ENCODE data around the gene ARHGAP1. TPM values are rescaled to one million over a fixed set of nuclear protein-coding genes. Genes with fewer than 3 reads are reported as not detected.
A peak's percentile ranks its signal among the peaks of the same experiment; 100 is the strongest.

The ARHGAP1 gene
- polyA plus RNA-seq, 3 donors, result 31.6 to 59.3 (median 44.1) TPM

GRCh38 chr11:46642627-46643335 is 57.6 kb downstream of the ARHGAP1 start:
- H3K27me3 Mint-ChIP-seq (ENCODE audit: low read depth in 3 of 3), result no peaks in the 10 kb centered on the region
- no peak for DNase-seq
- H3K9me3 Mint-ChIP-seq, result peaks cover 0 to 6% (median 3%) of the 10 kb centered on the region in 7 donors
- no peak overlapping the region for H3K4me3 ChIP-seq (replicated peaks in 1 of 3; ENCODE audit: low read depth in 2 of 3, low read length in 3 of 3)
- intact Hi-C loops (cut with micrococcal nuclease), result no loop called here
- H3K9me3 ChIP-seq (replicated peaks in 1 of 2; ENCODE audit: control insufficient read depth in 1 of 2, insufficient read depth in 1 of 2, low read length in 2 of 2), result no peaks in the 10 kb centered on the region
- H3K4me2 ChIP-seq (replicated peaks; ENCODE audit: extremely low read depth, low read length, poor library complexity, severe bottlenecking), result no peak overlapping the region
- no peak for TF ChIP-seq CTCF (IDR thresholded peaks at IDR 0.05)
- no peak overlapping the region for H3K4me3 Mint-ChIP-seq
- H3K4me1 ChIP-seq (ENCODE audit: control insufficient read depth in 1 of 2, insufficient read depth in 2 of 2, low read length in 2 of 2), result no peaks in the 10 kb centered on the region
- WGBS (ENCODE audit: insufficient coverage), result 69% methylated on average over 6 of the region's 8 CpGs
- H2AFZ ChIP-seq (ENCODE audit: insufficient read depth, low read depth, low read length, poor library complexity, severe bottlenecking), result no peak overlapping the region
- H3K36me3 Mint-ChIP-seq, result peaks cover 66 to 92% of the 10 kb centered on the region in 2 donors
- H3K27ac Mint-ChIP-seq, result peak overlapping the region in 1 of 7 donors; percentile 68
- H3K27me3 ChIP-seq (ENCODE audit: control insufficient read depth in 2 of 2, insufficient read depth in 2 of 2, low read length in 2 of 2), result no peaks in the 10 kb centered on the region
- H3K79me2 ChIP-seq (ENCODE audit: insufficient read depth, low read length), result peaks cover 25% of the 10 kb centered on the region
- H4K20me1 ChIP-seq (ENCODE audit: insufficient read depth, low read length), result peaks cover 45% of the 10 kb centered on the region
- peaks cover 55 to 94% of the 10 kb centered on the region in 2 donors for H3K36me3 ChIP-seq (replicated peaks in 1 of 2; ENCODE audit: control insufficient read depth in 1 of 2, insufficient read depth in 2 of 2, low read length in 2 of 2)
- peaks cover 9% of the 10 kb centered on the region for H3K4me1 Mint-ChIP-seq
- no peak overlapping the region for H3K27ac ChIP-seq (ENCODE audit: low read depth in 1 of 2, low read length in 2 of 2)
- no peak overlapping the region for H3K9ac ChIP-seq (ENCODE audit: insufficient read depth, low read length, poor library complexity, severe bottlenecking)

DNA sequence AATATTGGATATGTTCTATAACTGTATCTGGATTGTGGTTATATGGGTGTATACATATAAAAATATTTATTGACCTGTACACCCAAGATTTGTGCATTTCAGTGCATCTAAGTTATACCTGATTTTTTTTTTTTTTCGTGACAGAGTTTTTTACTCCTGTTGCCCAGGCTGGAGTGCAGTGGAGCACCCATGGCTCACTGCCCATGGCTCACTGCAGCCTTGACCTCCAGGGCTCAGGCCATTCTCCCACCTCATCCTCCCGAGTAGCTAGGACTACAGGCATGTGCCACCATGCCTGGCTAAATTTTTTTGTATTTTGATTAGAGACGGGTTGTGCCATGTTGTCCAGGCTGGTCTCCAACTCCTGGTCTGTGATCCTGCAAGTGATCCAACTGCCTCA is 58.8 kb downstream of the ARHGAP1 start:
- Mint-ChIP-seq H3K36me3 (peaks cover 59 to 89% of the 10 kb centered on the region in 2 donors), H3K4me3 (no peak overlapping the region), H3K9me3 (peaks cover 0 to 6% (median 3%) of the 10 kb centered on the region in 7 donors), H3K4me1 (peaks cover 9% of the 10 kb centered on the region), H3K27ac (peak overlapping the region in 1 of 7 donors; percentile 63), H3K27me3 (ENCODE audit: low read depth in 3 of 3) (peaks cover 0 to 2% (median 0%) of the 10 kb centered on the region in 3 donors)
- H3K27ac ChIP-seq (ENCODE audit: low read depth in 1 of 2, low read length in 2 of 2), result no peak overlapping the region
- no peak overlapping the region for H2AFZ ChIP-seq (ENCODE audit: insufficient read depth, low read depth, low read length, poor library complexity, severe bottlenecking)
- H3K27me3 ChIP-seq (ENCODE audit: control insufficient read depth in 2 of 2, insufficient read depth in 2 of 2, low read length in 2 of 2), result no peaks in the 10 kb centered on the region
- no peaks in the 10 kb centered on the region for H3K9me3 ChIP-seq (replicated peaks in 1 of 2; ENCODE audit: control insufficient read depth in 1 of 2, insufficient read depth in 1 of 2, low read length in 2 of 2)
- no peak for DNase-seq
- H3K9ac ChIP-seq (ENCODE audit: insufficient read depth, low read length, poor library complexity, severe bottlenecking), result no peak overlapping the region
- peaks cover 52% of the 10 kb centered on the region for H4K20me1 ChIP-seq (ENCODE audit: insufficient read depth, low read length)
- peaks cover 35% of the 10 kb centered on the region for H3K79me2 ChIP-seq (ENCODE audit: insufficient read depth, low read length)
- intact Hi-C loops (cut with micrococcal nuclease), result no loop called here
- H3K4me3 ChIP-seq (replicated peaks in 1 of 3; ENCODE audit: low read depth in 2 of 3, low read length in 3 of 3), result no peak overlapping the region
- TF ChIP-seq CTCF (IDR thresholded peaks at IDR 0.05), result no peak
- H3K36me3 ChIP-seq (replicated peaks in 1 of 2; ENCODE audit: control insufficient read depth in 1 of 2, insufficient read depth in 2 of 2, low read length in 2 of 2), result peaks cover 48 to 94% of the 10 kb centered on the region in 2 donors
- H3K4me1 ChIP-seq (ENCODE audit: control insufficient read depth in 1 of 2, insufficient read depth in 2 of 2, low read length in 2 of 2), result no peaks in the 10 kb centered on the region
- no peak overlapping the region for H3K4me2 ChIP-seq (replicated peaks; ENCODE audit: extremely low read depth, low read length, poor library complexity, severe bottlenecking)
- 100% methylated on average over 2 of the region's 3 CpGs for WGBS (ENCODE audit: insufficient coverage)
